Upper lobe of left lung (tissue), 4 donors: Measurements from ENCODE around the gene TAAR2.

Source experiments
- POLR2A ChIP-seq, 4 donors: fragments of 450-650 bp; IDR thresholded peaks; one replicate each; pipeline ENCODE4 v1.5.1; 2016 to 2017; ENCODE audit warnings: antibody characterized with exemption in 4 of 4, mild to moderate bottlenecking in 2 of 4
- TF ChIP-seq, protein P1 (sequence below), 6 experiments: fragments of 450-650 bp in 4 of 6; fragments of 200-600 bp in 2 of 6; sonication (generic) in 2 of 6; IDR thresholded peaks; one replicate each; pipeline ENCODE4 v1.5.1; 2016 to 2019; ENCODE audit warnings: antibody characterized with exemption in 6 of 6

DNA sequence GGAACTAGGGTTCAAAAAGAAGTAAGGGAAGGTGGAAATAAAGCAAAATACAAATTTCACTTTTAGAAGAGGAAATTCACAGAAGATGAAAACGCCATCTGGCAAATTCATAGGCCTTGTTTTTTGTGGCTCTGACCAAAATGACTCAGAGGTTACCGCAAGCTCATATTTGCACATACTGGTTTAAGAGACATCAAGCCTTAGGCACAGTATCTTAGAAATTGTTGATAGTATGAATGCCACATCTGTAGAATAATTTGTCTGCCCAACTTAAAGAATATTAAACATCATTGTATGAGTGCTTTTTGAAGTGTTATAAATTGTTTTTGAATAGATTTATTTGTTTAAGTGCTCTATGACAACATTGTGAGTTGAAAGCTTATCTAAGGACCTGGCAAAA lies 24.3 kb upstream of the TAAR2 start:
- TF ChIP-seq, protein P1, sequence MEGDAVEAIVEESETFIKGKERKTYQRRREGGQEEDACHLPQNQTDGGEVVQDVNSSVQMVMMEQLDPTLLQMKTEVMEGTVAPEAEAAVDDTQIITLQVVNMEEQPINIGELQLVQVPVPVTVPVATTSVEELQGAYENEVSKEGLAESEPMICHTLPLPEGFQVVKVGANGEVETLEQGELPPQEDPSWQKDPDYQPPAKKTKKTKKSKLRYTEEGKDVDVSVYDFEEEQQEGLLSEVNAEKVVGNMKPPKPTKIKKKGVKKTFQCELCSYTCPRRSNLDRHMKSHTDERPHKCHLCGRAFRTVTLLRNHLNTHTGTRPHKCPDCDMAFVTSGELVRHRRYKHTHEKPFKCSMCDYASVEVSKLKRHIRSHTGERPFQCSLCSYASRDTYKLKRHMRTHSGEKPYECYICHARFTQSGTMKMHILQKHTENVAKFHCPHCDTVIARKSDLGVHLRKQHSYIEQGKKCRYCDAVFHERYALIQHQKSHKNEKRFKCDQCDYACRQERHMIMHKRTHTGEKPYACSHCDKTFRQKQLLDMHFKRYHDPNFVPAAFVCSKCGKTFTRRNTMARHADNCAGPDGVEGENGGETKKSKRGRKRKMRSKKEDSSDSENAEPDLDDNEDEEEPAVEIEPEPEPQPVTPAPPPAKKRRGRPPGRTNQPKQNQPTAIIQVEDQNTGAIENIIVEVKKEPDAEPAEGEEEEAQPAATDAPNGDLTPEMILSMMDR (IDR thresholded peaks at IDR 0.05), result no peak
- TF ChIP-seq POLR2A (IDR thresholded peaks at IDR 0.05), result no peak
